GM10248 (cell line): ENCODE data around the gene TSPAN6.

ENCODE experiments used
- CTCF ChIA-PET: fragments of 300-600 bp; sonication (Branson Sonifier 250); formaldehyde crosslinking; extraction: SDS; loops from one replicate; lab custom pipeline; 2021; ENCODE audit warnings: antibody characterized with exemption; lab: Yijun Ruan, JAX
- POLR2A ChIA-PET: fragments of 350-650 bp; sonication (Branson Sonifier 250); formaldehyde crosslinking; extraction: SDS; loops from one replicate; lab custom pipeline; 2020; ENCODE audit warnings: antibody characterized with exemption; lab: Yijun Ruan, JAX
- DNase-seq: peaks from one replicate; pipeline ENCODE4 v3.0.0; 2012; ENCODE audit errors: extremely low spot score
- TF ChIP-seq, protein P1 (sequence below): IDR thresholded peaks from 2 replicates; pipeline ENCODE4 v1.5.1; 2012; ENCODE audit warnings: mild to moderate bottlenecking, low read depth; ENCODE audit errors: extremely low read depth, missing control alignments, control extremely low read depth

TSPAN6 gene

DNA sequence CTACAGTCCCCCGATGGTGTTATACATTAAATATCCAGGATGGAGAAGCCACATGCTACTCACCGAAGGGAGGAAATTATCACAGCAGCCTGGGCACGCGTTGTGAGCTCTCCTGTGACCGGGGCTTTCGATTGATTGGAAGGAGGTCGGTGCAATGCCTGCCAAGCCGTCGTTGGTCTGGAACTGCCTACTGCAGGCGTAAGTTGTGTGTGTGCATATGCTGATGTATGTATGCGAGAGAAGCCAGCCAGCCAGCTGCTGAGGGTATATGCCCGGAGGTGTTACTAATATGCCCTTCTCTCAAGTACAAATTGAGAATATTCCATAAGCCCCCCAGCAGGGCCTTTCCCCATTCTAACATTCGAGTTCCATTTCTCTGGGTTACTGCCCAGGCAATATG, 25.6 kb upstream of the TSPAN6 start:
- no peak for DNase-seq
- TF ChIP-seq, protein P1, sequence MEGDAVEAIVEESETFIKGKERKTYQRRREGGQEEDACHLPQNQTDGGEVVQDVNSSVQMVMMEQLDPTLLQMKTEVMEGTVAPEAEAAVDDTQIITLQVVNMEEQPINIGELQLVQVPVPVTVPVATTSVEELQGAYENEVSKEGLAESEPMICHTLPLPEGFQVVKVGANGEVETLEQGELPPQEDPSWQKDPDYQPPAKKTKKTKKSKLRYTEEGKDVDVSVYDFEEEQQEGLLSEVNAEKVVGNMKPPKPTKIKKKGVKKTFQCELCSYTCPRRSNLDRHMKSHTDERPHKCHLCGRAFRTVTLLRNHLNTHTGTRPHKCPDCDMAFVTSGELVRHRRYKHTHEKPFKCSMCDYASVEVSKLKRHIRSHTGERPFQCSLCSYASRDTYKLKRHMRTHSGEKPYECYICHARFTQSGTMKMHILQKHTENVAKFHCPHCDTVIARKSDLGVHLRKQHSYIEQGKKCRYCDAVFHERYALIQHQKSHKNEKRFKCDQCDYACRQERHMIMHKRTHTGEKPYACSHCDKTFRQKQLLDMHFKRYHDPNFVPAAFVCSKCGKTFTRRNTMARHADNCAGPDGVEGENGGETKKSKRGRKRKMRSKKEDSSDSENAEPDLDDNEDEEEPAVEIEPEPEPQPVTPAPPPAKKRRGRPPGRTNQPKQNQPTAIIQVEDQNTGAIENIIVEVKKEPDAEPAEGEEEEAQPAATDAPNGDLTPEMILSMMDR: no peak
- CTCF ChIA-PET: no interaction called here
- POLR2A ChIA-PET: no interaction called here

DNA sequence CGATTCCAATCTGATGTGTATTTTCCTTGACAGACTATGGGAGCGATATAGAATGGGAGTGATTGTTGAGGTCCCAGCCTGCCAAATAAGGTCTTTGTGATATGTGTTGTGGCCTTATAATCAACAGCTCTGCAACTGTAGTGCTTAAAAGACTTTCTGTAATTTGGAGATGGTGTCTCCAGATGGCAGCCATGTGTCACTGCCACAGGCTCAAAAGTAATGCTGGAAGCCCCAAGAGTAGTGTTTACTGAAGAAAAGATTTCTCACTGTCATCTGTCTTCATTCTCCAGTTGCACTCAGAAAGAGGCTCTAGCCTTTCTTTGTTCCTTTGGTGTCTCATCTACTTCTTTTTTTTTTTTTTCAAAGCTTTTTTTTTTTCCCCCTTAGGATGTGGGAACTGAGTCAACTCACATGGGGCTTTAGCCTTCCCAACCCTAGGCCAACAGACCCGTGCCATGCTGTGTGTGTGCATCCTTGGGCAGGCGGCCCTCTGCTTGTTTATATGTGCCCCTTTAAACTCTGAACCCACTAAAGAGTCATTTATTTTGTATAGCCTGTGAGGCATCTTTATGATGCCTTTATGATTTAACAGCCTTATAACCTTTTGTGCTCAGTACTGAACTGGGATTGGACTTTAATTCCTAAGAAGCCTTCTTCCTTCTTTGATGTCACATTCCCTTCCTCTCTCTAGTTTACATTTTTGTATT, 23.0 kb upstream of the TSPAN6 start:
- no peak for DNase-seq
- TF ChIP-seq, protein P1: no peak
- ChIA-PET CTCF (no interaction called here), POLR2A (no interaction called here)

DNA sequence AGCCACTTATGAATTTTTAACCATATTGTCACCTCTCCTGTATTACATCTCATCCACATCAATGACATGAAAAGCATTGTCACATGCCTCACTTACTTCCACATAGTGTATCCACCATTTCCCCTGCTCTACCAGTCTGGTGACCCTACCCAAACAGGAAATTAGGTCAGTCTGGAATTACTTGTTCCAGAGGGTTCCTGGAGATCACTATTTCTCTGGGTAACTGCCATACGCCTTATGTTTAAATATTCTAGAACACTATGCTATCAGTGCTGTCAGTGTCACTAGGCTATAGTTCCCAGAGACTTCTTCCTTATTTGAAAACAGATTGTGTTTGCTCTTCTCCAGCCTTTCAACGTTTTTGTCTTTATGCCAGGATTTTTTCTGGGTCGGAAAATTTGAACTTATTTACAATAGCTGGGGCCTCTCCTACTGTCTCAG, 22.4 kb upstream of the TSPAN6 start:
- POLR2A ChIA-PET: no interaction called here
- no peak for DNase-seq
- TF ChIP-seq, protein P1: no peak
- CTCF ChIA-PET: no interaction called here

DNA sequence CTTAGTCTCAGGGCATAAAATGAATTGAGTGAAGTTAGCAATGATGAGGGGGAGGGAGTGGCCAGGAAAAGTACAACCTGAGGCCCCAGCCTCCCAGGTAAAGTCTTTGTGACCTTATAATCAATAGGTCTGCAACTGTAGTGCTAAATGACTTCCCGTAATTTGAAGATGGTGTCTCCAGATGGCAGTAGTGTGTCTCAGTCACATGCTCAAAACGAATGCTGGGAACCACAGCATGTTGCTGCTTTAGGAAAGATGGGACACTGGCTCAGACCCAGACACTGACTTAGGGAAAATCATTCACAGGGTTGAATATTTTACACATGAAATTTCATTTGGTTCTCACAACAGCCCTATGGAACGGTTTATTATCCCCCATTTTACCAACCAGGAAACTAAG, 17.7 kb upstream of the TSPAN6 start:
- ChIA-PET CTCF (interaction anchor here (0.6 to 2.8 kb wide), 3 partner anchors 10 to 20 kb away, joined by 3 to 14 read pairs (median 3); no protein-coding TSS in a partner anchor), POLR2A (no interaction called here)
- TF ChIP-seq, protein P1: peak; percentile 2
- no peak for DNase-seq

DNA sequence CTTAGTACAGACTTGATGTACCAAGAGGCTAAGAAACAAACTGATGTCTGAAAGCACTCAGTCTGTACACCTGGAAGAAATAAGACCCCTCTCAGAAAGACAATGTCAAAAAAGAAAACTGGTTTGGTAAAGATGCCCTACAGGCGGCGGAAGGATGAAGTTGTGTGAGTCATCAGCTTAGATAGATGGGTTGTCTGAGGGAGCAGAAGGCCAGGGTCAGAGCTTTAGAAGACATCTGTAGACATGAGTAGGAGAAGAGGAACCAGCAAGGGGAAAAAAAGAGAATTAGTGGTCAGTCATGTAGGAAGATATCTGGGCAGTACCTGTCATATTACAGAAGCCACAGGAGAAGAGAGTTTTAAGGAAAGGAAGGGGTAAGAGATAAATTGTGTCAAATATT, 15.7 kb upstream of the TSPAN6 start:
- TF ChIP-seq, protein P1: no peak
- ChIA-PET CTCF (interaction anchor here (1.0 kb wide), 1 partner anchor 15 kb away, joined by 5 read pairs; no protein-coding TSS in a partner anchor), POLR2A (no interaction called here)
- DNase-seq: no peak

DNA sequence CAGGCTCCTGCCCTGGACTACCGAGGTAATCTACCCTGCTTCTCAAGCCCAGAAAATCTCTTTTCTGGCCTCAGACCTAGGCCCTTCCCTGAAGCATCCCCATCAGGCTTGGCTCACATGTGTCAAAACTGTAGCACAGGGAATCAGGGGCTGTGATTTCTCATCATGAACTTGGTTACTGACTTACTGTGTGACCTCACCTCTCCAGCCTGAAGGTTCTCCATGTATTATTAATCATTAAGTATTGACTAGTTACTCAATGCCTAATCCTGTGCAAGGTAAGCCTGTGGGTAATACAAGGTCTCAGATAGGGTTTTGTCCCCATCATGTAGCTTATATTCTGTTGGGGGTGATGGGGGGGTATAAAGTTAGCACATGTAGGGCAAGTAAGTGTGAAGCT, 14.2 kb upstream of the TSPAN6 start:
- POLR2A ChIA-PET: no interaction called here
- no peak for DNase-seq
- CTCF ChIA-PET: no interaction called here
- TF ChIP-seq, protein P1: no peak
